Urinary bladder (tissue), 4 donors: ENCODE data around the gene MLPH. TPM values are rescaled to one million over a fixed set of nuclear protein-coding genes. Genes with fewer than 3 reads are reported as not detected.
"Not testable (repeated sequence)": the region's sequence is repeated elsewhere in the genome, so short reads cannot be mapped to it uniquely, and the experiment has no call there.

Experiments
- DNase-seq: peaks from one replicate; pipeline ENCODE4 v3.0.0-alpha.2; 2015; ENCODE audit errors: extremely low spot score
- H3K27ac ChIP-seq: one replicate; pipeline ENCODE4 v1.5.1; 2013; ENCODE audit warnings: low read depth, mild to moderate bottlenecking, moderate library complexity
- H3K36me3 ChIP-seq: one replicate; pipeline ENCODE4 v1.6.1; 2013; ENCODE audit warnings: mild to moderate bottlenecking, moderate library complexity; ENCODE audit not compliant: insufficient read depth
- H3K4me1 ChIP-seq: one replicate; pipeline ENCODE4 v1.6.1; 2013; ENCODE audit warnings: mild to moderate bottlenecking, moderate library complexity; ENCODE audit not compliant: insufficient read depth
- H3K4me3 ChIP-seq: one replicate; pipeline ENCODE4 v1.5.1; 2013; ENCODE audit warnings: low read depth, low read length
- WGBS: extraction: QIAGEN DNeasy Blood & Tissue Kit; methylation state at CpG from one replicate; pipeline ENCODE4 v1.1.7; 2013; 5-methylcytosine and 5-hydroxymethylcytosine counted together
- polyA plus RNA-seq: library from polyadenylated mRNA; stranded (reverse); fragments of 200-250 nt; gene quantifications from one replicate; pipeline ENCODE4 v1.2.3, GENCODE V29; 2013
- total RNA-seq: library from RNA; depleted of rRNA; stranded (reverse); fragments of >200 nt; gene quantifications from one replicate; pipeline ENCODE4 v1.2.3, GENCODE V29; 2014
- donor health status: healthy with polysubstance abuse.
- donor health status: healthy.

Gene MLPH
- total and polyA plus RNA-seq, 2 donors, result 11.7 to 14.2 TPM

DNA sequence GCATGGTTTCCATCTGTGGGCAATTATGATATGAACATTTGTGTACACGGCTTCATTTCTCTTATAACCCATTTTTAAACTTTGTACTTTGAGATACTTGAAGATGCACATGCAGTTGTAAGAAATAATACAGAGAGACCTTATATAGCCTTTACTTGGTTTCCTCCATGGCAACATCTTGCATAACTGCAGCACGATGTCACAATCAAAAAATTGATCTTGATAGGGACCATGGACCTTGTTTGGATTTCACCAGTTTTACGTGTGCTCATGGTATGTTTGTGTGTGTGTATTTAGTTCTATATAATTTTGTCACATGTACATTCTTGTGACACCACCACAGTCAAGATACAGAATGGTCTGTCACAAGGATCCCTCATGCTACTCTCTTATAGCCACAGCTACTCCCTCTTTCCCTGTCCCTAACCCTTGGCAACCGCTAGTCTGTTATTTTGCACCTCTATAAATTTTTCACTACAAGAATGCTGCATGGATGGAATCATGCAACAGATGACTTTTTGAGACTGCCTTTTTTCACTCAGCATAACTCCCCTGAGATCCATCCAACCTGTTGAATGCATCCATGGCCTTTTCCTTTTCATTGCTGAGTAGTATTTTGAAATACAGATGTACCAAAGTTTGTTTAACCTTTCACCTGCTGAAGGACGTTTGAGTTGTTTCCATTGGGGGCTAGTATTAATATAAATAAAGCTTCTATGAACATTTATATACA is 19.4 kb upstream of the MLPH start:
- Histone ChIP-seq H3K27ac (no peak overlapping the region), H3K4me3 (no peak overlapping the region), H3K4me1 (no peaks in the 10 kb centered on the region), H3K36me3 (no peaks in the 10 kb centered on the region)
- 83% methylated on average over 5 of the region's 5 CpGs for WGBS
- no peak for DNase-seq

DNA sequence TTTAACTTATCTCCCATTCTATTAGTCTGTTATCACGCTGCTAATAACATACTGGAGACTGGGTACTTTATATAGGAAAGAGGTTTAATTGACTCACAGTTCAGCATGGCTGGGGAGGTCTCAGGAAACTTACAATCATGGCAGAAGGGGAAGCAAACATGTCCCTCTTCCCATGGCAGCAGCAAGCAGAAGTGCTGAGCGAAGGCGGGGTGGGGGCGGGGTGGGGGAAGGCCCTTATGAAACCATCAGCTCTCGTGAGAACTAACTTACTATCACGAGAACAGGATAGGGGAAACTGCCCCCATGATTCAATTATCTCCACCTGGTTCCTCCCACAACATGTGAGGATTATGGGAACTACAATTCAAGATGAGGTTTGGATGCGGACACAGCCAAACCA is 17.6 kb upstream of the MLPH start:
- H3K36me3 ChIP-seq, DNase-seq, H3K4me1 ChIP-seq, H3K27ac ChIP-seq, H3K4me3 ChIP-seq: not testable (repeated sequence)
- WGBS, result 91% methylated on average over 7 of the region's 7 CpGs

DNA sequence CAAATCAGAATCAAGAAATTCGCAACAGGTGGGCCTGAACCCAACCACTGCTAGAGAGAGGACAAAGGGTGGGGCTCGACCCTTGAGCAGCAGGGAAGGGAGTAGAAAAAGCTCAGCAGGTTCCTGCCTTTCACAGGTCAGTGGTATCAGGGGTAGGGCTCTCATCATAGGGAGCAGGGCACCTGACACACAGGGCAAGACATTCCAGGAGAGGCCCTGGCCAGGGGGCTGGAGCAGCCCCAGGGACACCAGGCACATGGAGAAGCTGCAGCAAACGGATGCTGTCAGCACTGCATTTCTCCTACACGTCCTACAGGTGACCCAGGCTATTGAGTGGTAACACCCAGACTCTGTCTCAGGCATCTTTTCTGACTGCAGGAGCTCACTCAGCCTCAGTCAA is 17.2 kb upstream of the MLPH start:
- no peak overlapping the region for H3K27ac ChIP-seq
- DNase-seq, result no peak
- WGBS, result 94% methylated on average over 4 of the region's 4 CpGs
- no peaks in the 10 kb centered on the region for H3K4me1 ChIP-seq
- no peak overlapping the region for H3K4me3 ChIP-seq
- H3K36me3 ChIP-seq, result no peaks in the 10 kb centered on the region

- no peak overlapping the region for H3K4me3 ChIP-seq
- no peak overlapping the region for H3K27ac ChIP-seq
- DNase-seq, result no peak
- no peaks in the 10 kb centered on the region for H3K36me3 ChIP-seq
- no peaks in the 10 kb centered on the region for H3K4me1 ChIP-seq
- WGBS, result 85% methylated on average over 7 of the region's 7 CpGs
Observed at GRCh38 chr2:237470914-237471313, 16.1 kb upstream of the MLPH start.

- 57% methylated on average over 14 of the region's 14 CpGs for WGBS
- DNase-seq, result no peak
- Histone ChIP-seq H3K27ac (no peak overlapping the region), H3K4me3 (no peak overlapping the region), H3K36me3 (no peaks in the 10 kb centered on the region), H3K4me1 (no peaks in the 10 kb centered on the region)
Observed at GRCh38 chr2:237471438-237472186, 15.4 kb upstream of the MLPH start.

DNA sequence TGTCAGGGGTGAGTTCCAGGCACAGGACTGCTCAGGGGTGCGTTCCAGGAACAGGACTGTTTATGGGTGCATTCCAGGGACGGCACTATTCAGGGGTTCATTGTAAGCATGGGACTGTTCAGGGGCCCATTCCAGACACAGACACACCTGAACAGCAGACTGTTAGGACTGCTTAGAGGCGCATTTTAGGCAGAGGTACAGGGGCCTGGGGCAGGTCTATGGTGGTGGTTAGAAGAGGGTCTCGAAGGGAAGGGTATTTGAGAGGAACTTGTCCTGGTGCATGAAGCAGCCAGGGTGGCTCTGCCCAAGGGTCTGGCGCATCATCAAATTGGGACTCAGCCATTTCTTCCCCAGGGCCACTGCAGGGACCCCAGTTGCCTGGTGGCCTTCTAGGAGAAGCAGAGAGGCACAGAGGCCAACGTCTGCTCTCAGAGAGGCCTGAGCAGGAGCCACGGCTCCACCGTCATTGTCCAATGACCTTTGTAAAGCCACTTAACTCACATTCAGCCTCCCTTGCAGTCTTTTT is 14.8 kb upstream of the MLPH start:
- Histone ChIP-seq H3K4me1 (no peaks in the 10 kb centered on the region), H3K36me3 (no peaks in the 10 kb centered on the region), H3K4me3 (no peak overlapping the region), H3K27ac (no peak overlapping the region)
- DNase-seq, result no peak
- WGBS, result 89% methylated on average over 8 of the region's 8 CpGs

GRCh38 chr2:237472909-237473877 is 13.9 kb upstream of the MLPH start:
- H3K27ac ChIP-seq, result no peak overlapping the region
- no peaks in the 10 kb centered on the region for H3K4me1 ChIP-seq
- DNase-seq, result no peak
- WGBS, result 93% methylated on average over 27 of the region's 27 CpGs
- no peaks in the 10 kb centered on the region for H3K36me3 ChIP-seq
- no peak overlapping the region for H3K4me3 ChIP-seq

- 81% methylated on average over 11 of the region's 11 CpGs for WGBS
- no peak overlapping the region for H3K4me3 ChIP-seq
- H3K27ac ChIP-seq, result no peak overlapping the region
- H3K36me3 ChIP-seq, result no peaks in the 10 kb centered on the region
- H3K4me1 ChIP-seq, result no peaks in the 10 kb centered on the region
- no peak for DNase-seq
Observed at GRCh38 chr2:237473878-237474441, 13.1 kb upstream of the MLPH start.

DNA sequence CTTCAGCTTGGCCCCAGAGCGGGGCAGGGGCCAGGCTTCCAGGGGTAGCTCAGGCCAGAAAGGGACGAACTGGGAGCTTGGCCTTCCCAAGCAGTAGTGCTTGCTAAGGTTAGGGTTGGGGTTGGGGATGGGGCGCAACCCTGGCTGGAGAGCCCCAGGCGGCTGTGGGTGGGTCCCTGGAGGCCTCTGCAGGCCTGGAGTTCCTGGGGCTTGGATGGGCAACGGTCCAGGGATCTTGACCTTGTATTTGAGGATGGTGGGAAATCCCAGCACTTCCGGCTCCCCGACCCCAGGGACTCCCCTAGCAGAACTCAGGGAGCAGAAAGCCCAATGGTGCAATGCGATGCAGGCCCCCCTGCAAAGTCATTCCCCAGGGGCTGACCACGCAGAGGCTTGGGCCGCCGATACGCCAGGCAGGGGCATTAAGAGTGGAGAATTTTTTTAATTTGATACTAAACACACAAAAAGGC is 12.6 kb upstream of the MLPH start:
- 69% methylated on average over 12 of the region's 12 CpGs for WGBS
- no peak overlapping the region for H3K27ac ChIP-seq
- H3K36me3 ChIP-seq, result no peaks in the 10 kb centered on the region
- DNase-seq, result no peak
- H3K4me3 ChIP-seq, result peak overlapping the region; percentile 65
- H3K4me1 ChIP-seq, result no peaks in the 10 kb centered on the region

DNA sequence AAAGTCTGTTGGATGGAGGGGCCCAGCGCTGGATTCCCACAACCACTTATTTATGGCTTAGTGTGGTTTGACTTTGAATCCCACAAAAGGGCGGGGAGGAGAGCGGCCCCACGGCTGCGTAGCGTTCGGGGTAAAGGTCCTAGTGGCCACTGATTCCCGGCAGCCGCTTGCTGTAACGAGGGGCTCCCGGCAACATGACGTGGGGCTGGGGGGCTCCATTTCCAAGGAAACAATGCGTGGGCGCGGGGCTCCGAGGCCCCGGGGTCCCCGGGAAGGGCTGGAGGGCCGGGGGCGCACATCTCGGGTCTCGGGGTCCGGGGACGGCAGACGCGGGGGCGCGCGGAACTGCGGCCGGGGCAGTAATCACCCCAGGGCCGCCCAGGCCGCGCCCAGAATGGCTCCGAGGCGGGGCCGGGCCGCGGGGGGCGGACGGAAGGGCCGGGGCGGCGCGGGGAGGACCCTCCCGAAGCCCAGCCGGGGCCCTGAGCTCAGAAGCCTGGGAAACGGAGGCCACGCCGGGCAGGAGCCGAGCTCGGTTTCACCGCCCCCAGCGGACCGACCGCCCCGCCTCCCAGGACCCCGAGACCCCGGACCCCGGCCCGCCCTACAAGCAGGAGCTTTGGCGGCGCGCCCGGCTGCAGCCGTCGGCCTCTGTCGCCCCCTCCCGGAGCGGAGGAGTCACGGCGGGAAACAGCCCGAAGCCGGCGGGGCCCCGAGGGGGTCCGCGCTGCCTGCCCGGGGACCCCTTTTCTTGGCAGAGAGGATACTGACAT is 11.9 kb upstream of the MLPH start:
- WGBS, result 2% methylated on average over 79 of the region's 79 CpGs
- no peak for DNase-seq
- Histone ChIP-seq H3K36me3 (no peaks in the 10 kb centered on the region), H3K4me1 (no peaks in the 10 kb centered on the region), H3K4me3 (peak overlapping the region; percentile 65), H3K27ac (peak overlapping the region; percentile 88)

GRCh38 chr2:237475704-237476141 is 11.3 kb upstream of the MLPH start:
- Histone ChIP-seq H3K27ac (peak overlapping the region; percentile 88), H3K4me1 (no peaks in the 10 kb centered on the region), H3K4me3 (peak overlapping the region; percentile 65), H3K36me3 (no peaks in the 10 kb centered on the region)
- DNase-seq, result no peak
- 19% methylated on average over 17 of the region's 17 CpGs for WGBS

DNA sequence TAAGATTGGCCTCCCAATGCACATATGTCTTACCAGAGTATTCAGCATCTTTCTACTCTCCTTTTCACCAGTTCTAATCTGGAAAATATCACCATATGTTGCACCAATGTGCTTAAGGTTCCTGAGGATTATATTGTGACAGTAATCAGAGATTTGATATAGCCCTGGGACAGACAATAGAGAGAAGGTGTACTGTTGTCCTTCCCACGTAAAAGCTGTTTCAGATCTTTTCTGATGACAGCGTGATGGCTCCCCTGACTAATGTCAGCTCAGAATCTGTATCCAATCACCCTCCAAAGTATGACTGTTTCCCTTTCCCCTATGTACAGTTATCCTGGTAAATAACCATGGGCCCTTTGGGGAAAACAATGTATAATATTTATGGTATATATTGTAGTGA is 9.0 kb upstream of the MLPH start:
- Histone ChIP-seq H3K36me3 (no peaks in the 10 kb centered on the region), H3K4me1 (no peaks in the 10 kb centered on the region), H3K27ac (no peak overlapping the region), H3K4me3 (no peak overlapping the region)
- WGBS, result 91% methylated on average over 2 of the region's 2 CpGs
- no peak for DNase-seq
